IPS-NIHi11 (cell line): ENCODE results near the gene MRM1.
"Not testable (repeated sequence)": the region's sequence is repeated elsewhere in the genome, so short reads cannot be mapped to it uniquely, and the experiment has no call there.

Experiments used
- DNase-seq: peaks from one replicate; pipeline ENCODE4 v3.0.0; 2012; ENCODE audit warnings: mixed read lengths, low spot score

Gene MRM1

GRCh38 chr17:36602030-36602748 lies 806 bp downstream of the MRM1 start:
- DNase-seq, result no peak

DNA sequence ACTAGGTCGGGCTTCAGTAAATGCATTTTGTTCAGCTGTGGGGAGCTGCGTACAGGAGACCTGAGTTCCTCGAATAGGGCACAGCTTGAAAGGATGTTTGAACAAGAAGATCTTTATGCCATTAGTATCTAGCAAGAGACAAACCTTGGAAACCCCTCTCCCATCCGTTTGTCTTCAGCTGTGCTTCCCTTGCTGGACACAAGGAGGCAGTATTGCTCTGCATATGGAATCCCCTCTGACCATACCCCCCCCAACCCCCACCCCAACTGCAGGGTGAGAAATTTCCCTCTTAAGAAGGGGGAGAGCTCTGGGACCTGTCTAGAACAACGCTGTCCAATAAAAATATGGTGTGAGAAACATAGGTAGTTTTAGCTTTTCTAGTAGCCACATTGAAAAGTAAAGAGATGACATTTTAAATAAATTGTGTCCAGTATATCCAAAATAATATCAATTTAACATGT lies 1.6 kb downstream of the MRM1 start:
- peak; percentile 72 for DNase-seq

DNA sequence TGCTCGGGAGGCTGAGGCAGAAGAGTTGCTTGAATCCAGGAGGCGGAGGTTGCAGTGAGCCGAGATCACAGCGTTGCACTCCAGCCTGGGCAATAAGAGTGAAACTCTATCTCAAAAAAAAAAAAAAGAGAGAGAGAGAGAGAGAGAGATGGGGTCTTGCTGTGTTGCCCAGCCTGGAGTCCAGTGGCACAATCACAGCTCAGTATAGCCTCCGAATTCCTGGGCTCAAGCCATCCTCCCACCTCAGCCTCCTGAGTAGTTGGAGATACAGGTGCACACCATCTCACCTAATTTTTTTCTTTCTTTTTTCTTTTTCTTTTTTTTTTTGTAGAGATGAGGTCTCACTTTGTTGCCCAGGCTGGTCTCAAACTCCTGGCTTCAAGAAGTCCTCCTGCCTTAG lies 3.6 kb downstream of the MRM1 start:
- not testable (repeated sequence) for DNase-seq

GRCh38 chr17:36608280-36608679 lies 6.9 kb downstream of the MRM1 start:
- no peak for DNase-seq

DNA sequence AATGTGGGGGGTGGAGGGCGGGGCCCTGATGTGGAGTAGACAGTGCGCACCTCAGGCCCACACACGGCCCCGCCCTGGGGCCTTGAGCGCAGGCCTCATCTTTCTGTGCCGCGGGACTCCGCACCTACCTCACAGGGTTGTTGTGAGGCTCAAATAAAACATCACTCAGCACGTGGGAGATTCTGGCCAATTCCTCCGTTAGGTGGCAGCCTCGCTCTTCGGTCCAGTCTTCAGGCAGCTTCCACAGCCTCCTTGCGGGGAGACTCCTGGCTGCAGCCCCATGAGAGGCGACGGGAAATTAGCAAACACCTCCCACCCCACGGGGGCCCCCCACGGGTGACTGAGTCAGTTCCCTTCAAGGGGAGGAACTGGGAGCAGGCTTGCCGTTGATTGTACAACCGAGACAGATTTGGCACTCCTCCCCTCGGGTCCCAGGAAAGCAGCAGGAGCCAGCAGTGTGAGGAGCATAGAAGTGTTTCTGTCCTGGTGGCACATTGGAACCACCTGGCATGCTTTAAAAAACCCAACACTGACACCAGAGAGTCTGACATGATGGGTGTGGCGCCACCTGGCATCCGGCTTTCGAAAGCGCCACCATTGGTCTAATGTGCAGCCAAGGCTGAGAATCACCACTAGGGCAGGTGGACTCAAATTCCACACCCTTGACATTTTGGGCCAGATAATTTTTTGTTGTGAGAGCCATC lies 7.6 kb downstream of the MRM1 start:
- DNase-seq, result no peak

- DNase-seq, result no peak
These were observed 8.1 kb downstream of the MRM1 start for GRCh38 chr17:36609498-36609862.

GRCh38 chr17:36610474-36610873 lies 9.1 kb downstream of the MRM1 start:
- no peak for DNase-seq

- no peak for DNase-seq
These were observed 10.1 kb downstream of the MRM1 start for GRCh38 chr17:36611345-36612072.

- DNase-seq, result no peak
These were observed 10.9 kb downstream of the MRM1 start for GRCh38 chr17:36612323-36612722.

- no peak for DNase-seq
These were observed 11.8 kb downstream of the MRM1 start for GRCh38 chr17:36613155-36613554.

- DNase-seq, result no peak
These were observed 12.7 kb downstream of the MRM1 start for GRCh38 chr17:36614081-36614480.

DNA sequence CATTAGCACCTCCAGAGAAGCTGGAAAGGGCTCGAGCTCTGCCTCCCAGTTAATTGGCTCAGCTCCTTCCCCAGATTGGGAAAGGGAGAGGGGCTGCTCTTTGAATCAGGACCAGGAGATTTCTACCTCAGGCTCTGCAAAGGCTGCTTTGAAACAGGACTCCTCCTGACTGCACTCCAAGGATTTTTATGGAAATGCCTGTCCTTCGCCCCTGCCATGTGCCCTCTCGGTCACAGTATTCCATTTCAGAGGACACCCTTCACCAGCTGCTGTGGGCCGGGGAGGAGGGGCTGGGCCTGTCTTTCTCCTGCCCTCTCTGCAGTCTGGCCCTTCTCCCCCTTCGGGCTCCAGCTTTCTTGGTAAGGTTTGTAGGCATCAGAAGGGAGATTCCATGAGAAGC lies 13.6 kb downstream of the MRM1 start:
- no peak for DNase-seq

- DNase-seq, result no peak
These were observed 15.0 kb downstream of the MRM1 start for GRCh38 chr17:36616061-36617029.

DNA sequence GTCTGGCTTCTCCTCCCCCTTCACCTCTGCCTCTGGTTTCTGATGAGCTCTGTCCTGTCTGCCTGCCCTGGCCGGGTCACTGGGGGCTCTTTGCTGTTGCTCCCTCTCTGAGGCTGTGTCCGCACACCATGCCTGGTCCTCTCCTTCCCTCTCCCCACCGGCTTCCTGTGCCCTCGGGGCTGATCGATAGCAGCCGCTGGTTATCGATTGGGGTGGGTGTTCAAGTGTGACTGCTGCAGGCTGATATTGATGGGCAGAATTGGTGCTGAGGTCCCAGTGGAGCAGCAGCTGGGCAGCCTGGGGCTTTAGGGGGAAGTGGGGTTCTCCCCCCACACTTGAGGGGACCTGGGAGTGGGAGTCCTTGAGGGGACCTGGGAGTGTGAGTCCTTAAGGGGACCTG lies 16.4 kb downstream of the MRM1 start:
- no peak for DNase-seq

GRCh38 chr17:36623281-36623680 lies 21.9 kb downstream of the MRM1 start:
- no peak for DNase-seq

GRCh38 chr17:36625188-36625587 lies 23.8 kb downstream of the MRM1 start:
- DNase-seq, result no peak

DNA sequence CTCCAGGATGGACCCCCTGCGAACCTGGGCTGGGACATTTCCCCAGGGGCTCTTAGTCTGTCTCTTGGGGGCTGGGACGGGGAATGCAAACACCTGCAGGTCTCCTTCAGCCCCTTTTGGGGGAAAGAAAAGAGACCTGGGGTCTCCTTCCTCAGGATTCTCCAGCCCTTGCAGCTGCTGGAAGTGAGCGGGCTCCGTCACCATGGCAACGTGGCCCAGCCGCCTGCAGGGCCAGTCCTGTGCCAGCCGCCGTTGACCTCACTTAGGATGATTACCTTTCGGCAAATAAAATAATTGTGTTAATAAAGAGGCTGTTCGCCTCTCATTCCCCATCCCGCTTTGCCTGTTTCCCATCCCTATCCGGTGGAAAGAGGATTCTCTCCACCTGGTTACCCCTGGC lies 25.7 kb downstream of the MRM1 start:
- peak; percentile 54 for DNase-seq

DNA sequence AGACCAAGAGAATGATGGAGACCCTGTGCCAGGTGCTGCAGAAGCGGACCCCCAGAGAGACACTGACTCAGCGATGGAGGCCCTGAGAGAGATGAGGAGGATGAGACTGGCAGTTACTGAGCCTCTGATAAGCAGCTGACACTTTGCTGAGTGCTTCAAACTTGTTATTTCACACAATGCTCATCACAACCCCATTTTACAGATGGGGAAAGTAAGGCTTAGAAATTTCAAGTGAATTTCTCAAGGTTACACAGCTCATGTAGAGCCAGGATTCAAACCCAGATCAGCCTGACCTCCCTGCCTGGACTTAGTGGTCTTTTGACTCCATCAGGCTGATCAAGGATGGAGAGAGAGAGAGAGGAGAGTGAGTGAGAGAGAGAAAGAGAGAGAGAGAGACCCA lies 27.2 kb downstream of the MRM1 start:
- DNase-seq, result no peak

- peak; percentile 91 for DNase-seq
These were observed 28.0 kb downstream of the MRM1 start for GRCh38 chr17:36629252-36629847.

DNA sequence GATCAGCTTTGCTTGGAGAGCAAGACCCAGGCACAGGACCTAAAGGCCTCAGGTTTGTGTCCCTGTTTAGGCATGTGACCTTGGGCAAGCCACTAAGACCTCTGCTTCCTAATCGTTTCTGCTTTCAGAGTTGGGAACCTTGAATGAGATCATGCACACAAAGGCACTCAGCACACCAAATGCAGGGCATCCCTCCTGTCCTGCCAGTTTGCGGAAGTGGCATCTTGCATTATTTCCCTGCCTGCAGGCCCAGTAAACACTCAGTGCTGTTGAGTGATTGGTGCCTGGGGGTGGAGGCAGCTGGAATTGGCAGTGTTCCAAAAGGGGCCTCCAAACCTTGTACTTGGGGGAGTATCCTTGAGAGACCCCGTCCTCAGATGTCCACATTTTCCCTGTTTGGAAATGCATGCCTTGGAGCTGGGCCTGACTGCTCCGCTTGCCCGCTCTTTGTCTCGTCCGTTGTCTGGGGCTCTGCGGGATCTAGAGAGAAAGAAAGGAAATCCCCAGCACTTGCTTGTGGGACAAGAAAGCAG lies 28.7 kb downstream of the MRM1 start:
- no peak for DNase-seq

- DNase-seq, result no peak
These were observed 29.6 kb downstream of the MRM1 start for GRCh38 chr17:36631022-36631421.
